Activated CD4-positive, alpha-beta T cell treated with anti-CD3 and anti-CD28 coated beads, Interleukin-2, amount 10 ng/mL, durations not matched to agents 7 days and 5 days (primary cell): ENCODE data around the gene DAZAP2. TPM values are rescaled to one million over a fixed set of nuclear protein-coding genes. Genes with fewer than 3 reads are reported as not detected.

ENCODE experiments used
- CTCF ChIA-PET: fragments of 350-600 bp; sonication (Branson Sonifier 250); formaldehyde crosslinking; loops from one replicate; lab custom pipeline; 2021; ENCODE audit warnings: antibody characterized with exemption; lab: Charles Lee
- POLR2A ChIA-PET: fragments of 350-600 bp; sonication (Branson Sonifier 250); formaldehyde crosslinking; loops from one replicate; lab custom pipeline; 2021; ENCODE audit warnings: antibody characterized with exemption; lab: Charles Lee
- DNase-seq: peaks from one replicate; pipeline ENCODE4 v3.0.0-alpha.2; 2020
- H3K27ac Mint-ChIP-seq: one replicate; pipeline ENCODE4 v1.8.0; 2021; ENCODE audit warnings: mild to moderate bottlenecking, moderate library complexity, mixed read lengths
- H3K27me3 Mint-ChIP-seq: one replicate; pipeline ENCODE4 v1.8.0; 2021; ENCODE audit warnings: mixed read lengths
- H3K36me3 Mint-ChIP-seq: one replicate; pipeline ENCODE4 v1.8.0; 2021; ENCODE audit warnings: low read depth, mixed read lengths
- H3K4me1 Mint-ChIP-seq: one replicate; pipeline ENCODE4 v1.8.0; 2021; ENCODE audit warnings: mixed read lengths
- H3K4me3 Mint-ChIP-seq: one replicate; pipeline ENCODE4 v1.8.0; 2021; ENCODE audit warnings: mild to moderate bottlenecking, moderate library complexity, mixed read lengths
- H3K9me3 Mint-ChIP-seq: one replicate; pipeline ENCODE4 v1.8.0; 2021; ENCODE audit warnings: mixed read lengths
- total RNA-seq, 2 experiments: library from RNA; stranded (reverse); gene quantifications; one replicate each; pipeline ENCODE4 v1.2.3, GENCODE V29; 2021

DAZAP2 gene
- total RNA-seq, 2 experiments from 2014 or later, result 219 to 260 TPM

DNA sequence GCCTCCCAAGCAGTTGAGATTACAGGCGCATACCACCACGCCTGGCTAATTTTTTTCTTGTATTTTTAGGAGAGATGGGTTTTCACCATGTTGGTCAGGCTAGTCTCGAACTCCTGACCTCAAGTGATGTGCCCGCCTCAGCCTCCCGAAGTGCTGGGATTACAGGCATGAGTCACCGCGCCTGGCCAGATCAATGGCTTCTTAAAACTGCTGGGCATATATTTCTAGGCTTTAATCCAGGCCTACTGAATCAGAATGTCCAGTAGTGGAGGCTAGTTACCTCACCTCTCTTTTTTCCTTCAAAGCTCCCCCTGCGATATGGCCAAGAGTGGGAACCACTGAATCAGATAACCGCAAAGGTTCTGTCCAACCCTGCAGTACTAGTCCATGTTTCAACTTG, 37.8 kb upstream of the DAZAP2 start:
- no peak overlapping the region for H3K4me3 Mint-ChIP-seq
- H3K36me3 Mint-ChIP-seq, result no peaks in the 10 kb centered on the region
- ChIA-PET POLR2A (no interaction called here), CTCF (no interaction called here)
- no peaks in the 10 kb centered on the region for H3K9me3 Mint-ChIP-seq
- H3K4me1 Mint-ChIP-seq, result peaks cover 15% of the 10 kb centered on the region
- no peak for DNase-seq
- no peaks in the 10 kb centered on the region for H3K27me3 Mint-ChIP-seq
- no peak overlapping the region for H3K27ac Mint-ChIP-seq

DNA sequence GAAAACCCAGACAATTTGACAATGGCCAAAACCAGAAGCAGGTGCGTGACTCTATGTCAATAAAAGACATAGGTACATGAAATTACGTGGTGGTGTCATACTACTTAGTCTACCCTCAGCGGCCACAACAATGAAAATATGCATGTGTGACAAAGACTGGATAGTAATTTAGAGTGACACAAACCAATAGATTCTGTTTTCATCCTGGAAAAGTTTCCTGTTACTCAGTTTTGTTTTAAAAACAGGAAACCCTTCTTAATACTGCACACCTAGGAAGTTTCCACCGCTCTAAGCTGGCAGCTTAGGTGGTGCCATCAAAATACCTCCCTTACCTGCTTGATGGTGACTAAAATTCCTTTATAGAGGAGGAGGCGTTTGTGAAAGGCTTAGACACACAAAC, 35.9 kb upstream of the DAZAP2 start:
- H3K27me3 Mint-ChIP-seq, result no peaks in the 10 kb centered on the region
- DNase-seq, result no peak
- peak overlapping the region; percentile 61 for H3K27ac Mint-ChIP-seq
- no peaks in the 10 kb centered on the region for H3K9me3 Mint-ChIP-seq
- H3K36me3 Mint-ChIP-seq, result no peaks in the 10 kb centered on the region
- ChIA-PET CTCF (no interaction called here), POLR2A (no interaction called here)
- H3K4me1 Mint-ChIP-seq, result peaks cover 15% of the 10 kb centered on the region
- no peak overlapping the region for H3K4me3 Mint-ChIP-seq

DNA sequence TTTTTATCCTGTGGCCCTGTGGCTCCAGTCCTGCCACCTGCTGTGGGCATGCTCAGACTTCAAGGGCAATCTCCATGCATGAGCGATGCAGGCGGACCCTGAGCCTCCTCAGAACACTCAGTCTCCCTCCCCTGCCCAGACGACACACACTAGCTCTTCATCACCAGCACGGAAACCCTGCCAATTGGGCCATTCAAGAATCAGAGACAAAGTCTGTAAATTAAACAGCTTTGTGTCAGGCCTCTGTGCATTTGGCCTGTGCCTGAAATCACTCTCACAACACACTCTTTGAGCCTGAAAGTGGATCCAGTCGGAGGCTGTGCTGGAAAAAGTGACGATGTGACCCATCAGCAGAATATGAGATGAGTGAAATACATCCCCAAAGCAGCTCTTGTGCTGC, 33.3 kb upstream of the DAZAP2 start:
- Mint-ChIP-seq H3K36me3 (no peaks in the 10 kb centered on the region), H3K4me1 (peaks cover 15% of the 10 kb centered on the region), H3K27ac (no peak overlapping the region), H3K4me3 (no peak overlapping the region), H3K27me3 (no peaks in the 10 kb centered on the region), H3K9me3 (no peaks in the 10 kb centered on the region)
- ChIA-PET CTCF (interaction anchor here (0.6 to 2.4 kb wide), 3 partner anchors 13 to 1691 kb away, joined by 4 to 14 read pairs (median 4); no protein-coding TSS in a partner anchor), POLR2A (interaction anchor here (0.6 kb wide), 1 partner anchor 306 kb away, joined by 4 read pairs; no protein-coding TSS in a partner anchor)
- no peak for DNase-seq

DNA sequence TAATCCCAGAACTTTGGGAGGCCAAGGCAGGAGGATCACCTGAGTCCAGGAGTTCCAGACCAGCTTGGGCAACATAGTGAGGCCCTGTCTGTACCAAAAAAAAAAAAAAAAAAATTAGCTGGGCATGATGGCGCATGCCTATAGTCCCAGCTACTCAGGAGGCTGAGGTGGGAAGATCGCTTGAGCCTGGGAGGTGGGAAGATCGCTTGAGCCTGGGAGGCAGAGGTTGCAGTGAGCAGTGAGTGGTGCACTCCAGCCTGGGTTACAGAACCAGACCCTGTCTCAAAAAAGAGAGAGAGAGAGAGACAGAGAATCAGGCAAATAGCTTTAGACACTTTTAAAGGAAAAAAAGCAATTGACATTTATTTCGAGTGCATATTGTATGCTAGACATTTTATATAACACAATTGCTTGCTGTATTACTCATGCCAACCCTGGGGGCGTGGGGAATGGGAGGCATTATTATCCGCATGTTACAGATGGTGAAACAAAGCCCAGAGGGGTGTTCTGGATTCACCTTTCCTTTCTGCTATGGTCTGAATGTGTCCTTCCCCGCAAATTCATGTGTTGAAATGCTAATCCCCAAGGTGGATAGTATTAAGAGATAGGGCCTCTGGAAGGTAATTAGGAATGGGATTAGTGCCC, 30.5 kb upstream of the DAZAP2 start:
- CTCF ChIA-PET, result no interaction called here
- Mint-ChIP-seq H3K4me3 (no peak overlapping the region), H3K9me3 (no peaks in the 10 kb centered on the region)

DNA sequence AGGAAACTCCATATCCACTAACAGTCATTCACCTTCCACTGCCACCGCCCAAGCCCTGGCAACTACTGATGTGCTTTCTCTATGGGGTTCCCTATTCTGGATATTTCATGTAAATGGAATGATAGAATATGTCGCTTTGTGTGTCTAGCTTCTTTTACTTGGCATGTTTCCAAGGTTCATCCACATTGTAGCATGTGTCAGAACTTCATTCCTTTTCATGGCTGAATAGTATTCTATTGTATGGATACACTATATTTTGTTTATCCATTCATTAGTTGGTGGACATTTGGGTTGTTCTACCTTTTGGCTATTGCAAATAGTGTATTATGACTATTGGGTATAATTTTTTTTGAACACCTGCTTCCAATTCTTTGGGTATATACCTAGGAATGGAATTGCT, 29.4 kb upstream of the DAZAP2 start:
- Mint-ChIP-seq H3K27ac (no peak overlapping the region), H3K27me3 (no peaks in the 10 kb centered on the region), H3K36me3 (no peaks in the 10 kb centered on the region), H3K9me3 (no peaks in the 10 kb centered on the region), H3K4me3 (no peak overlapping the region), H3K4me1 (no peaks in the 10 kb centered on the region)
- ChIA-PET POLR2A (no interaction called here), CTCF (interaction anchor here (0.6 kb wide), 1 partner anchor 1171 kb away, joined by 4 read pairs; no protein-coding TSS in a partner anchor)
- DNase-seq, result no peak

More for the DNA sequence above, 30.5 kb upstream of the DAZAP2 start:
- Mint-ChIP-seq H3K36me3 (no peaks in the 10 kb centered on the region), H3K27me3 (no peaks in the 10 kb centered on the region), H3K27ac (no peak overlapping the region), H3K4me1 (peaks cover 6% of the 10 kb centered on the region)
- DNase-seq, result no peak
- POLR2A ChIA-PET, result no interaction called here

DNA sequence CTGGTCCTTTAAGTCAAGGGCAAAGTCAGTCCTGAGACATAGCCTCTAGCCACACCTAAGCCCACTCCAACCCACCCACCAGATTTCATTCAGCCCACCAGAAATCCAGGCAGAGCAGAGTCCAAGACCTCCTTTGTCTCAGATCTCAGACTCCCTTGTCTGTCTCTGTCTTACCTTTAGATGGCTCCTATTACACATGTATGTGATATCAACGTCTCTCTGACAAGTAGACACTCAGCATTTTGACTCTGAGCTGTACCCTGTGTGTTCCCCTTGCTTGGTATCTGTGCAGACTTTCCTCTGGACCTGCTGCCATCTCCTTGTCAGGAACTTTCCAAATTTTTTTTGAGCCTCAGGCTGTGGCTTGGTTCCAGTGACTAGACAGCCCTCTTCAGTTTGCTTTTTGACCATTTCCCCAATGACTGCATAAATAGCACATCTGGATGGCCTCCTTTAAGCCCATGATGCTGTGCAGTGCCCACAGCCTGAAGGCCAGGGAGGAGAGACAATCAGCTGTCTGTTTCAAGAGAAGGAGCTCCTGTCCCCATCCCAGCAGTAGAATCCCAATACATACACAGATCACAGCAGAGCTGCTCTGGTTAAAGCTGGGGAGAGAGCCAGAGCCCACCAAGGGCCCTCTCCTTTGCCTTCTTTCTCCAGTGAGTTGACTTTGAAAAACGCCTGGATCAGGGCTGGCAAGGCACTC, 27.8 kb upstream of the DAZAP2 start:
- POLR2A ChIA-PET, result no interaction called here
- no peaks in the 10 kb centered on the region for H3K27me3 Mint-ChIP-seq
- no peaks in the 10 kb centered on the region for H3K4me1 Mint-ChIP-seq
- no peak overlapping the region for H3K4me3 Mint-ChIP-seq
- no peaks in the 10 kb centered on the region for H3K9me3 Mint-ChIP-seq
- CTCF ChIA-PET, result no interaction called here
- H3K27ac Mint-ChIP-seq, result peak overlapping the region; percentile 15
- no peak for DNase-seq
- no peaks in the 10 kb centered on the region for H3K36me3 Mint-ChIP-seq

DNA sequence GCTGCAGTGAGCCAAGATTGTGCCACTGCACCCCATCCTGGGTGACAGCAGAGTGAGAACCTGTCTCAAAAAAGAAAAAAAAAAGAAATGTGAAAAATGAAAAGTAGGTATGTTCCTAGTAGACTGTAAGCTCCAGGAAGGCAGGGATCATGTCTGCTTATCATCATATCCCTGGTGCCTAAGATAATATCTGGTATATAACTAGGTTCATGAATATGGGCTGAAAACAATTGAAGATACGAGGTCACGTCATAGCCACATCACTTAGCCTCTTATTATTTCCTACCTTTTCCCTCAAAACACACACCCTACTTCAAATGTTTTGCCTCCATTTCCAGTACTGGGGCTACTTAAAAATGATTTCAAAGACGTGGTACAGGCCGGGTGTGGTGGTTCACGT, 23.7 kb upstream of the DAZAP2 start:
- H3K9me3 Mint-ChIP-seq, result no peaks in the 10 kb centered on the region
- POLR2A ChIA-PET, result no interaction called here
- no peak for DNase-seq
- peaks cover 18% of the 10 kb centered on the region for H3K4me1 Mint-ChIP-seq
- no peaks in the 10 kb centered on the region for H3K36me3 Mint-ChIP-seq
- no peaks in the 10 kb centered on the region for H3K27me3 Mint-ChIP-seq
- H3K4me3 Mint-ChIP-seq, result no peak overlapping the region
- no peak overlapping the region for H3K27ac Mint-ChIP-seq
- CTCF ChIA-PET, result interaction anchor here (0.6 to 1.8 kb wide), 2 partner anchors 18 to 304 kb away, joined by 3 to 4 read pairs; no protein-coding TSS in a partner anchor

DNA sequence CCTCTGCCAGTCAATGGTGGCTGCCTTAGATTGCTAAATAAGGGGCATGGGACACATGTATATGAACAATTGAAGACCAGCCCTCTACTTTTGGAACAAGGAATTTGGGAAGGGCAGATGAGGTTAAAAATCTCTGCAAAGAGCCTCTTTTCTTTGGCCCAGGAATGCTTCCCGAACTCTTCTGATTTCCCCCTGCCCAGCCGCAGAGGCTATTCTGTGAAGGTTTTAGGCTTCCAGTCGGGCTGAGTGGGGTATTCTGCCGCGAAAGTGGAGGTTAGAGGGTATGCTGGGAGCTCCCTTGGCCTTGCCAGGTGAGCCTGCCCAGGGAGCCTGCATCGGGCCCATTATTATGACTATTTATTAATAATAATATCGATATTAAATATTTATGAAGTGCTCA, 22.0 kb upstream of the DAZAP2 start:
- Mint-ChIP-seq H3K4me1 (peaks cover 18% of the 10 kb centered on the region), H3K27me3 (no peaks in the 10 kb centered on the region), H3K9me3 (no peaks in the 10 kb centered on the region), H3K27ac (peak overlapping the region; percentile 74), H3K36me3 (no peaks in the 10 kb centered on the region), H3K4me3 (peak overlapping the region; percentile 40)
- CTCF ChIA-PET, result interaction anchor here (0.6 to 2.6 kb wide), 5 partner anchors 14 to 712 kb away, joined by 3 to 17 read pairs (median 3); partner anchors contain the start of gene DIP2B
- DNase-seq, result no peak
- POLR2A ChIA-PET, result no interaction called here

DNA sequence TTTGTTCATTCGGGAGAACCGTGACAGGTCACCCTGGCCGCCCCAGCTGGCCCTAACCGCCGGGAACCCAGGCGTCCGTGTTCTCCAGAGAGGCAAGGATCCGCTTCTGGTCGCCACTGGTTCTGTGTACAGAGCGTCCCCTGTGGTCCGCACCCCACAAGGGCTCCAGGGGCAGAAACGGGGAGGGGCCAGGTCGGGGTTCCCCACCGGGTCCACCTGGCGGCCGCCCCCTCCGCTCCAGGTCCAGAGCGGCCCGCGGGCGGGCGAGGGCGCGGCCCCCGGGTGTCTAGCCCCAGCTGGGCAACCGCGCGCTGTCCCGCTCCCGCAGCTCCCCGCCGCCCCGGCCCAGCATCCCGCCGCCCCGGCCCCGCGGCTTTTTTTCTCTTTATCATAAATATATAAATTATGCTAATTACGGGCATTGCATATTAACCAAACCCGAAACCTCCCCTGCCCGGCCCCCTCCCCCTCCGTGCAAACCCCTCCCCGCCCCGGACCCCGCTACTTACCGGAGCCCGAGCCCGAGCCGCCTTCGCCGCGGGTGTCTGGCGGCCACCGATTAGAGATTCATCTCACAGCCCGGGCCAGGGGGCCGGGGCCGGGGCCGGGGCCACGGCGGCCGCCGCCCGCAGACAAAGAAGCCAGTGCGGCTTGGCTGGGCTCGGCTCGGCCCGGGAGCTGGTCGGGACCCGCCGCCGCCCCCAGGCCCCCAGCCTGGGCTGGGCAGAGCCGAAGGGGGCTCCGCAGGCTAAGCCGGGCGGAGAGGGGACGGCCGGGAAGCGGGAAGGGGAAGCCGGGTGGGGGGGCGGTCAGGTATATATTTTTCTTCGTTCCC, 21.3 kb upstream of the DAZAP2 start:
- H3K27ac Mint-ChIP-seq, result peak overlapping the region; percentile 90
- H3K4me1 Mint-ChIP-seq, result peaks cover 18% of the 10 kb centered on the region
- ChIA-PET CTCF (interaction anchor here (0.6 to 2.6 kb wide), 13 partner anchors 11 to 712 kb away, joined by 3 to 17 read pairs (median 5); partner anchors contain the start of genes CSRNP2 and DIP2B), POLR2A (interaction anchor here (1.0 to 1.3 kb wide), 2 partner anchors 21 to 134 kb away, joined by 3 to 6 read pairs; partner anchors contain the start of genes CSRNP2 and DAZAP2)
- no peaks in the 10 kb centered on the region for H3K27me3 Mint-ChIP-seq
- peak overlapping the region; percentile 85 for H3K4me3 Mint-ChIP-seq
- no peaks in the 10 kb centered on the region for H3K9me3 Mint-ChIP-seq
- no peaks in the 10 kb centered on the region for H3K36me3 Mint-ChIP-seq
- peak; percentile 34 for DNase-seq

DNA sequence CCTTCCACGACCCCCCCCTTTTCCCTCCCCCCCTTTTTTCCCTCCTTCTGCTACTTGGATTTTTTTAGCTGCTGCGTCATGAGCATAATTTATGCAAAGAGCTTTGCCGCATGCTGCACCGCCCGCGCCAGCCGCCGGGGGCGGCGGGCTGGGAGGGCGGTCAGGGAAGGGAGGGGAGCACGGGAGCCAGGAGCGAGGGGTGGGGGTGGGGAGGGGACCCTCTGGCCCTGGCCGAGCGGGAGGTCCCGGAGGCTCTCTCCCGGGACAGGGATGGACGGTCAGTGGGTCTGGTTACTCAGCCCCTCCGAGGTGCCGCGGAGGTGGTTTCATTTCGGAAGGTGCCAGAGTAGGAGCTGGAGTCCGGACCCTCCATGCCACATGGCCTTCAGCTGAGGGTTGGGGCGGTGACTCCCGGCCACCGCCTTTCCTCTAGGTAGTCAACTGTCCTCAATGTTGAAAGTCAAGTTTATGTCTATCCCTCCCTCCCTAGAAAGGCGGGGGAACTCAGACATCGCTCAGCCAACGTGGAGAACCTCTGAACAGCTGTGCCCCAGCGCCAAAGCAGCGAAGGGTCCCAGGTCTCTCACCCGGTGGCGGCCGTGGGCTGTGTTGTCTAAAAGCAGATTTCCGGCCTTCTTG, 20.5 kb upstream of the DAZAP2 start, which contains the start of gene POU6F1:
Gene POU6F1 (minus strand): TSS at position 95 of the 639 bp plus-strand sequence. CDS start 11,226 bp downstream, outside the sequence.
- peak within 1 kb of the TSS; percentile 85 for H3K4me3 Mint-ChIP-seq
- H3K27ac Mint-ChIP-seq, result peak within 1 kb of the TSS; percentile 90
- H3K36me3 Mint-ChIP-seq, result no peaks in the 10 kb centered on the region
- POLR2A ChIA-PET, result interaction anchor here (1.0 to 1.3 kb wide), 2 partner anchors 20 to 135 kb away, joined by 3 to 6 read pairs; partner anchors contain the start of genes CSRNP2 and DAZAP2
- no peaks in the 10 kb centered on the region for H3K9me3 Mint-ChIP-seq
- H3K27me3 Mint-ChIP-seq, result no peaks in the 10 kb centered on the region
- peak; percentile 74 for DNase-seq
- peaks cover 18% of the 10 kb centered on the region for H3K4me1 Mint-ChIP-seq
- CTCF ChIA-PET, result interaction anchor here (0.6 to 2.6 kb wide), 16 partner anchors 9 to 137 kb away, joined by 3 to 17 read pairs (median 5); partner anchors contain the start of genes CSRNP2 and DAZAP2

DNA sequence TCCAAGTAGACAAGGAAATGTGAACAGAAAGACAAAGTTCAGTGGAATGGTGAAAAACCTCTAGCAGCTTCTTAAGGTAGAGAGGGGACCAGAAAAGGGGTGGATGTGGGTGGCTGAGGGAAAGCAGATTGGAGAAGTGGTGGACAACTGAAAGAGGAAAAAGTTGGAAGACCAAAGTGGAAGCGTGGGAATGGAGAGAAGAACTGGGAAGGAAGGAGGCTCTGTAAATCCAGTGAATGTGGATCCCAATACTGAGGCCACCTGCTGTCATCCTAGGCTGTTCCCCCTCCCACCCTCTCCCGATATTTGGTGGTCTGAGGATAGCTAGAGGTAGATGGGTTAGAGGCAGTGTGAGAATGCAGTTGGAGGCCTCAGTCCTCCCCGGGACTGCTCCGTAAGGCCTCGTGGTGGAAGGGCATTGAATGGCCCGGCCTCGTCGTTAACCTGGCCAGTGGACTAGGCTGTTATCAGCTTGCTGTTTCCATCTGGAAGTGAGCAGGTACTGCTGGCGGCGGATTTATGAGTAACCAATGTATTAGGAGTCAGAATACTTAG, 19.9 kb upstream of the DAZAP2 start:
- peak overlapping the region; percentile 85 for H3K4me3 Mint-ChIP-seq
- H3K36me3 Mint-ChIP-seq, result no peaks in the 10 kb centered on the region
- H3K27me3 Mint-ChIP-seq, result no peaks in the 10 kb centered on the region
- ChIA-PET POLR2A (interaction anchor here (1.0 to 1.3 kb wide), 2 partner anchors 20 to 135 kb away, joined by 3 to 6 read pairs; partner anchors contain the start of genes CSRNP2 and DAZAP2), CTCF (interaction anchor here (0.6 to 2.6 kb wide), 12 partner anchors 9 to 137 kb away, joined by 3 to 17 read pairs (median 6); partner anchors contain the start of genes CSRNP2 and DAZAP2)
- no peaks in the 10 kb centered on the region for H3K9me3 Mint-ChIP-seq
- no peak for DNase-seq
- peaks cover 18% of the 10 kb centered on the region for H3K4me1 Mint-ChIP-seq
- peak overlapping the region; percentile 90 for H3K27ac Mint-ChIP-seq
